Kidney (tissue), 22 donors: Measurements from ENCODE around the gene C12orf50. TPM values are rescaled to one million over a fixed set of nuclear protein-coding genes. Genes with fewer than 3 reads are reported as not detected.

Experiments
- DNase-seq, 5 donors: peaks; one replicate each; pipeline ENCODE4 v3.0.0-alpha.2; 2013 to 2020
- FAIRE-seq: peaks from 2 replicates; lab custom pipeline; 2012; peaks lifted over from hg19 to GRCh38; lab: Jason Lieb, UNC
- H3K27ac ChIP-seq, 2 donors: one replicate each; pipeline ENCODE4 v1.7.0; 2013; ENCODE audit warnings: low read depth in 2 of 2, low read length in 2 of 2, inconsistent platforms in 1 of 2
- H3K27me3 ChIP-seq: one replicate; pipeline ENCODE4 v1.7.1; 2013; ENCODE audit warnings: low read length, inconsistent platforms; ENCODE audit not compliant: control insufficient read depth, insufficient read depth
- H3K36me3 ChIP-seq, 3 donors: one replicate each; pipeline versions ENCODE4 v1.7.0 to v1.7.1; 2013; ENCODE audit warnings: low read length in 3 of 3, control low read depth in 1 of 3, inconsistent platforms in 1 of 3; ENCODE audit not compliant: insufficient read depth in 3 of 3, control insufficient read depth in 2 of 3
- H3K4me1 ChIP-seq, 3 donors: one replicate each; pipeline versions ENCODE4 v1.7.0 to v1.7.1; 2013; ENCODE audit warnings: low read length in 3 of 3, inconsistent platforms in 1 of 3, low read depth in 1 of 3; ENCODE audit not compliant: control insufficient read depth in 2 of 3, insufficient read depth in 2 of 3
- H3K4me3 ChIP-seq, 3 donors: one replicate each; pipeline versions ENCODE4 v1.7.0 to v1.8.1; 2013; ENCODE audit warnings: low read length in 3 of 3, control low read depth in 1 of 3, inconsistent platforms in 1 of 3
- H3K9ac ChIP-seq, 3 donors: one replicate each; pipeline versions ENCODE4 v1.7.0 to v1.7.1; 2013; ENCODE audit warnings: low read length in 3 of 3, control low read depth in 1 of 3, inconsistent platforms in 1 of 3
- H3K9me3 ChIP-seq, 3 donors: one replicate each; pipeline versions ENCODE4 v1.7.0 to v1.7.1; 2013; ENCODE audit warnings: low read length in 3 of 3, control low read depth in 1 of 3, inconsistent platforms in 1 of 3; ENCODE audit not compliant: control insufficient read depth in 2 of 3, insufficient read depth in 1 of 3
- intact Hi-C: fragments of 100-400 bp; cut with DNase I; formaldehyde crosslinking; loops from one replicate; pipeline ENCODE4 v1.11.1; 2022
- long read RNA-seq, 10 donors: library from polyadenylated mRNA in 1 of 10; unstranded in 1 of 10; transcript quantifications; one replicate each; pipeline ENCODE4 v2.0.0 and lab custom pipeline, GENCODE V29; 2021 to 2026
- polyA plus RNA-seq: library from polyadenylated mRNA; stranded (reverse); fragments of 350-450 nt; fragmentation: Illumina TruSeq; extraction: RNeasy Lipid Tissue Mini Kit (QIAGEN cat#74804); gene quantifications from one replicate; pipeline ENCODE4 v1.2.3, GENCODE V29; 2014; ENCODE audit warnings: low read depth, low replicate concordance; ENCODE audit not compliant: insufficient read depth
- total RNA-seq: library from RNA; stranded (reverse); fragmentation: NEBNext Ultra II Directional; extraction: Animal tissue kit (Norgen Biotek cat#: 25700); gene quantifications from one replicate; pipeline ENCODE4 v1.2.1, GENCODE V29; 2021
- TF ChIP-seq, protein P1 (sequence below): IDR thresholded peaks from 3 replicates; pipeline ENCODE4 v1.5.1; 2012; ENCODE audit warnings: mild to moderate bottlenecking, moderate library complexity, borderline replicate concordance; ENCODE audit not compliant: insufficient read depth; ENCODE audit errors: extremely low read depth
- donor health status: control.
- donor health status: control.
- donor health status: control.
- donor health status: control.
- donor health status: control.
- donor health status: DM: yes; HTN: yes; CAD: no.
- donor health status: Normal renal cell carcinoma (clear cell type).

The C12orf50 gene, protein sequence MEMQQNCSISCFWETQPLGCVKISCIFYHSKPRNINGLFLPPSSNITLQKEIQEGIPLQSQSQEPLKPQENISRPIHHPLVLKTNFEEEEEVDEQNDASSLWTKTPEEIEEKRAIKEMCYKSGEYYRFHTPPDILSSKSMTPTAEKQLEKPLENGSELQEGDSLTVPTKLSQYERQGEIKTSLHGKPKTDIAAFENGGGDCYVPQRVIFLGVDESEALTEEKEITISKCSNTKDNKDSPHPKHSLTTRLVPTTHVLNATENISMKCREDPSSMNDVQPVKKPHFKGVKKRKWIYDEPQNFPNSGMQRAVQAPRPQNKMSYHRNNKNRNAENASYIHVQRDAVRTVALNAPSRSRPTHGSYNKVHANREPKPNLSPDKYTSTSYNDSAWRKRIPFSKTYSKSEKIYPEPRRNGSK
- 0.13 TPM for total RNA-seq
- polyA plus RNA-seq: not detected
- long read RNA-seq, donor 1, partial matches to known transcripts: 19 of 26 reads
- long read RNA-seq, donor 1, other reads (novel, unspliced or antisense): 7 of 26 reads
- long read RNA-seq, donor 2, partial matches to known transcripts: 0 of 12 reads
- long read RNA-seq, donor 2, other reads (novel, unspliced or antisense): 12 of 12 reads
- long read RNA-seq, donor 3, partial matches to known transcripts: 16 of 22 reads
- long read RNA-seq, donor 3, other reads (novel, unspliced or antisense): 6 of 22 reads
- long read RNA-seq, donor 4, partial matches to known transcripts: 32 of 32 reads
- long read RNA-seq, donor 4, other reads (novel, unspliced or antisense): 0 of 32 reads
- long read RNA-seq, donor 5: 0 reads
- long read RNA-seq, donor 6: 0 reads
- long read RNA-seq, donor 7: 0 reads
- long read RNA-seq, donor 8: 0 reads
- long read RNA-seq, donor 9, partial matches to known transcripts: 25 of 25 reads
- long read RNA-seq, donor 9, other reads (novel, unspliced or antisense): 0 of 25 reads
- long read RNA-seq, donor 10: 0 reads

DNA sequence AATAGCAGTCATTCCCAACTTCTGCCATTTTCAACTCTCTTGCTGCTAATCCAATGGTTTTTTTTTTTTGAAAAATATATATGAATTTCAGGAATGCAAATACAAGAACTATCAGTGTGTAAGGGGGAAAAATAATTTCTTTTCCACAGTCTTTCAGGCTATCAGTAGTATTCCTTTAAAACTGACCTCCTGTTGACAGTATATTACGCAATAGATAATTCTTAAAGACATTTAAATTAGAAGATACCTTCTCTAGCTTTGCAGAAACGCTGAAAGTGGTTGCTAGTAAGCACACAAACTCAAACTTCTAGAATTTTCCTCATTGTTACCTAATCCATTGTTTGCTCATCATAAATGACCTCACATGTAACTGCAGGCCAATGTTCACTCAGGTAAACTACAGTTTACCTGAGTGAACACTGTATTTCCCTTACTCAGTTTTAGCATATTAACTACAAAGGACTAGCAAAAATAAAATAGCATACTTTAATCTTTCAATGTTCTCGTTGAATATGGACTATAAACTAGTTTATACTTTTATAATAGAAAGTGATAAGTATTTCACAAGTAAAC is at the start of gene C12orf50:
C12orf50 (minus strand) TSS at position 309 of the 573 bp plus-strand sequence. CDS start 2,439 bp downstream, outside the sequence.
- Histone ChIP-seq H3K27ac (no peak within 1 kb of the TSS), H3K4me3 (no peak within 1 kb of the TSS), H3K9ac (no peak within 1 kb of the TSS), H3K36me3 (no peaks in the 10 kb centered on the region), H3K4me1 (no peaks in the 10 kb centered on the region), H3K9me3 (no peaks in the 10 kb centered on the region), H3K27me3 (no peaks in the 10 kb centered on the region)
- DNase-seq (no peak), FAIRE-seq (no peak)
- intact Hi-C loops: no loop called here
- TF ChIP-seq, protein P1, sequence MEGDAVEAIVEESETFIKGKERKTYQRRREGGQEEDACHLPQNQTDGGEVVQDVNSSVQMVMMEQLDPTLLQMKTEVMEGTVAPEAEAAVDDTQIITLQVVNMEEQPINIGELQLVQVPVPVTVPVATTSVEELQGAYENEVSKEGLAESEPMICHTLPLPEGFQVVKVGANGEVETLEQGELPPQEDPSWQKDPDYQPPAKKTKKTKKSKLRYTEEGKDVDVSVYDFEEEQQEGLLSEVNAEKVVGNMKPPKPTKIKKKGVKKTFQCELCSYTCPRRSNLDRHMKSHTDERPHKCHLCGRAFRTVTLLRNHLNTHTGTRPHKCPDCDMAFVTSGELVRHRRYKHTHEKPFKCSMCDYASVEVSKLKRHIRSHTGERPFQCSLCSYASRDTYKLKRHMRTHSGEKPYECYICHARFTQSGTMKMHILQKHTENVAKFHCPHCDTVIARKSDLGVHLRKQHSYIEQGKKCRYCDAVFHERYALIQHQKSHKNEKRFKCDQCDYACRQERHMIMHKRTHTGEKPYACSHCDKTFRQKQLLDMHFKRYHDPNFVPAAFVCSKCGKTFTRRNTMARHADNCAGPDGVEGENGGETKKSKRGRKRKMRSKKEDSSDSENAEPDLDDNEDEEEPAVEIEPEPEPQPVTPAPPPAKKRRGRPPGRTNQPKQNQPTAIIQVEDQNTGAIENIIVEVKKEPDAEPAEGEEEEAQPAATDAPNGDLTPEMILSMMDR: no peak

DNA sequence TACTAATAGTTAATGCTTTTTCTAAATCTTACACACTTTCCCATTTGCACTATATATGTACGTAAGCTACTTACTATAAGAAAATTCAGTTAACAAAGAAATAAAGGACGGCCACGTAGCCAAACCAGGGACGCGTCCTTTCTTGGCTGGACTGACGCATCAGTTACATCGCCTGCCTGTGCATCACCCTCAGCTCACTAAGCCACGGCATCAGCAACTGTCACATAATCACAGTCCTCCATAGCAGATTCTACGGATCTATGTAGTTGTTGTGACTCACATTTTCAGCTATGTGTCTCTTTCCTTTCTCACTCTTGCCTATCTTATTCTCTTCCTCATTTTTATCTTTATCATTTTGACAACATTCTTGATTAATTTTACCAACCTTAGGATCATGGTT is 38.1 kb upstream of the C12orf50 start:
- TF ChIP-seq, protein P1: no peak
- Histone ChIP-seq H3K4me1 (no peaks in the 10 kb centered on the region), H3K36me3 (peaks cover 2 to 5% (median 3%) of the 10 kb centered on the region in 3 donors), H3K27me3 (no peaks in the 10 kb centered on the region), H3K27ac (no peak overlapping the region), H3K9ac (no peak overlapping the region), H3K9me3 (no peaks in the 10 kb centered on the region), H3K4me3 (no peak overlapping the region)
- no peak for DNase-seq
- FAIRE-seq: no peak
- intact Hi-C loops: no loop called here

DNA sequence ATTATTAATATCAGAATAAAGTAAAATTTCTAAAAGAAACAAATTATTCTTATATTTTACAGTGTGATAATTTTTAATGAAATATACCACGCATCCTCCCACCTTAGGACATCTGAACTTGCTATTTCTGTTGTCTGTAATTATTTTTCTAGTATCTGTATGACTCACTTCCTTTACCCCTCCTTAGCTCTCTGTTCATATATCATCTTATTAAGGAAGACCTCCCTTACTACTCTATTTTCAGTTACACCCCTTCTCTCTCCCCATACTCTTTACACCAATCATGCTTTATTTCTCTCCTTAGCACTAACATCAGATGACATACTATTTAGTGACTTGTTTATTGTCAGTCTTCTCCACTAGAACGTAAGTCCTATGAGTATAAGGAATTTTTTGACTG is 34.2 kb upstream of the C12orf50 start:
- no peaks in the 10 kb centered on the region for H3K4me1 ChIP-seq
- H3K27ac ChIP-seq: no peak overlapping the region
- H3K4me3 ChIP-seq: no peak overlapping the region
- H3K36me3 ChIP-seq: peaks cover 0 to 3% (median 0%) of the 10 kb centered on the region in 3 donors
- intact Hi-C loops: no loop called here
- TF ChIP-seq, protein P1: no peak
- FAIRE-seq (no peak), DNase-seq (no peak)
- no peak overlapping the region for H3K9ac ChIP-seq
- no peaks in the 10 kb centered on the region for H3K9me3 ChIP-seq
- H3K27me3 ChIP-seq: no peaks in the 10 kb centered on the region
